T-helper 2 cell (primary cell): ENCODE results near the gene DLEU7.

Experiments used
- DNase-seq, 5 experiments: peaks; one replicate each; pipeline versions ENCODE4 v3.0.0 to v3.0.0-alpha.2; 2012 to 2022

DLEU7 gene

GRCh38 chr13:50788551-50789210 lies 54.8 kb downstream of the DLEU7 start:
- DNase-seq, result no peak

GRCh38 chr13:50787316-50788195 lies 55.9 kb downstream of the DLEU7 start:
- DNase-seq, result no peak

GRCh38 chr13:50783717-50784290 lies 59.7 kb downstream of the DLEU7 start:
- no peak for DNase-seq

- DNase-seq, result no peak
Observed at GRCh38 chr13:50783066-50783465, 60.4 kb downstream of the DLEU7 start.

GRCh38 chr13:50780201-50781015 lies 63.1 kb downstream of the DLEU7 start:
- no peak for DNase-seq

GRCh38 chr13:50779443-50780200 lies 63.9 kb downstream of the DLEU7 start:
- DNase-seq, result no peak
